Right lobe of liver (tissue), 4 donors: ENCODE results near the gene HPN.
"Not testable (repeated sequence)": the region's sequence is repeated elsewhere in the genome, so short reads cannot be mapped to it uniquely, and the experiment has no call there.

ENCODE experiments used
- CTCF ChIP-seq, 4 donors: fragments of 200-600 bp in 3 of 4; fragments of 450-650 bp in 1 of 4; IDR thresholded peaks; one replicate each; pipeline versions ENCODE4 v1.5.1 to v1.8.0; 2016 to 2022; ENCODE audit warnings: antibody characterized with exemption in 4 of 4, mild to moderate bottlenecking in 2 of 4
- POLR2A ChIP-seq: fragments of 450-650 bp; IDR thresholded peaks from one replicate; pipeline ENCODE4 v1.6.1; 2017; ENCODE audit warnings: antibody characterized with exemption, mild to moderate bottlenecking
- donor health status: DM: no; HTN: no; CAD: no.
- donor health status: DM: no; HTN: no; CAD: no.
- donor health status: DM: no; HTN: yes; CAD: no.

- TF ChIP-seq CTCF (IDR thresholded peaks at IDR 0.05); POLR2A: not testable (repeated sequence)
These were observed 9.7 kb downstream of the HPN start for GRCh38 chr19:35051268-35051667.
